GM19239 (cell line): ENCODE data around the gene FMC1.
A peak's percentile ranks its signal among the peaks of the same experiment; 100 is the strongest.
"Not testable (repeated sequence)": the region's sequence is repeated elsewhere in the genome, so short reads cannot be mapped to it uniquely, and the experiment has no call there.

Experiments
- DNase-seq: peaks from one replicate; pipeline ENCODE4 v3.0.0; 2011; ENCODE audit warnings: low spot score; ENCODE audit not compliant: insufficient read length
- FAIRE-seq: peaks from 2 replicates; lab custom pipeline; 2011; peaks lifted over from hg19 to GRCh38; lab: Jason Lieb, UNC

Gene FMC1

DNA sequence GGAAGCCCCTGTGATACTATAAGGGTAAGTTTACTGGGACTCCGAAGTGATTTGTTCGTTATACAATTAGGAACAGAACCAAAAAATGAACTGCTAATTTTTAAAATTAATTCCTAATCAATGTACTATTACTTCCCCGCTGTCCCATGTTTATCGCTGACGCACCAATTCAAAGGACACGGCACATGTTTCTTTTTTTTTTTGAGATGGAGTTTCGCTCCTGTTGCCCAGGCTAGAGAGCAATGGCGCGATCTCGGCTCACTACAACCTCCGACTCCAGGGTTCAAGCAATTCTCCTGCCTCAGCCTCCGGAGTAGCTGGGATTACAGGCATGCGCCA is 1.5 kb upstream of the FMC1 start:
- no peak for DNase-seq
- no peak for FAIRE-seq

DNA sequence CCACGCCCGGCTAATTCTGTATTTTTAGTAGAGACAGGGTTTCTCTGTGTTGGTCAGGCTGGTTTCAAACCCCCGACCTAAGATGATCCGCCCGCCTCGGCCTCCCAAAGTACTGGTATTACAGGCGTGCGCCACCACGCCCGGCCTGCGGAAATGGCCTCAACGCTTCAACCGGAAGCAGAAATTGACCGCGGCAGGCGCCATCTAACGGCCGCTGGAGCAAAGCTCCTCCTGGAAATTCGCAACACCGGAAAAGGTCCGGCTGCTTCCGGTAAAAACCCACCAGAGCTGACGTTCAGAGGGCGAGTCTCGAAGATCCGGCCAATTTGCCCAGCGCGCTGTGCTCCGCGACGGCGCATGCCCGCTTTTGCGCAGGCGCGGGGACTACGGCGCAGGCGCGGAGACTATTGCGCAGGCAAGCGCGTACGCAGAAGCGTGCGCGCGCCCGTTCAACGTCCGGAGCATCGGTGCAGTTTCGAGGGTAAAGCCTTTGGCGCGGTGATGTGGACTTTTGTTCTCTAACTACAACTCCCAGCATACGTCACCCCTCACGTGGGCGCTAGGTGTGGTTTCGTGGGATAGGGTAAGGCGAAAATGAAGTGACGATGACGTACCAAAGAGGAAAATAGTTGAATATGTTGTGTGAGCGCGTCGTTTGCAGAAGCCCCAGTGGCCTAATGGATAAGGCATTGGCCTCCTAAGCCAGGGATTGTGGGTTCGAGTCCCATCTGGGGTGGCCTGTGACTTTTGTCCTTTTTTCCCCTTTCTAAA is 915 bp upstream of the FMC1 start:
- peak; percentile 100 for FAIRE-seq

DNA sequence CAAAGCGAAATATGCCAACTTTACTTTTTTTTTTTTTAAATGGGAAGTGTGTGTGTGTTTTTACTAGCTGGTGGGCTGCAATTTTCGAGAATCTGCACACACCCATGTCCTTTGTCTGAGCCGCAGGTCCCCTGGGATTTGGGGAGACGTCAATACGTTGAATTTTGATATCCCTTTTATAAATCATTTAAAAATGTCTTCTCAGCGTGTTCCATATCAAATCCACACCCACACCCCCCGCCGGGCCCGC is 404 bp upstream of the FMC1 start:
- DNase-seq (no peak), FAIRE-seq (no peak)

More for the DNA sequence above, 915 bp upstream of the FMC1 start:
- peak; percentile 80 for DNase-seq

DNA sequence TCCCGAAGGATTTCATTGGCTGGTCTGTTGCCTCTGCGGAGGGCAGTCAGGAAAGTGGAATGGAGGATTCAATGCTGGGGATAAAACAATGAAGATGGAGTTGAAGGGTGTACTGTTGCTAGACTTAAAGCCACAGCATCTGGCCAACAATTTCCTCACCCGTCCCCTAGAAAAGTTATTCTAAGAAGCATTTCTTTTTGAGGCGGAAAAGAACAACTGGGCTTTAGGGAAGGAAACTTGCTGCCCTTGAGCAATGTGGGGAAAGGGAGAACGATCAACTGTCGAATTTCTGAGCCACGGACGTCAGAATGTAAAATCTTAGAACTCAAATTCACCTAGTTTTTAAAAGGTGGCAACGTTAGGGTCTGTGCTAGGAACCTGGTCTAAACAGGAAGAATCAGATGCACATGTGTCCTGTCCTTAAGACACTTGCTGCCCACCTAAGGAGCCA is 664 bp downstream of the FMC1 start:
- FAIRE-seq (peak; percentile 87), DNase-seq (no peak)

GRCh38 chr7:139345042-139345441 is 3.9 kb downstream of the FMC1 start:
- FAIRE-seq = no peak
- no peak for DNase-seq

DNA sequence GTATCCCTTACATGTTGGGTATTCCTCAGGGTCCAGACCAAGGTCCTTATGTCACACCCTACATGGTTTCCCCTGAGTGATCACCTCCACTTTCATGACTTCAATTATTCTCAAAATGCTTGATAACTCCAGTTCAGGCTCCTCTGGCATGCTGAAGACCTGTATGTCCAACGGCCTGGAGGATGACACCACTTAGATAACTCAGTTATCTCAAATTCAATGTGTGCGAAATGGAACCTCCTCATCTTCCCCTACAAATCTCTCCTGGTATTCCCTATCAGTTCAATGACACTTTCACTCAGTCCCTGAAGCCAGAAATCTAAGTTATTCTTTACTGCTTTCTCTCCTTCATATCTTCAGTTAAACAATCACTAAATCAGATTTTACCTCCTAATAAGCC is 9.9 kb downstream of the FMC1 start:
- no peak for FAIRE-seq
- no peak for DNase-seq

GRCh38 chr7:139354729-139355128 is 13.6 kb downstream of the FMC1 start:
- DNase-seq = no peak
- no peak for FAIRE-seq

GRCh38 chr7:139355320-139355719 is 14.2 kb downstream of the FMC1 start:
- DNase-seq (no peak), FAIRE-seq (no peak)

GRCh38 chr7:139357729-139358506 is 16.8 kb downstream of the FMC1 start:
- not testable (repeated sequence) for FAIRE-seq, DNase-seq

- FAIRE-seq (peak; percentile 39), DNase-seq (no peak)
These were observed 17.6 kb downstream of the FMC1 start for GRCh38 chr7:139358541-139359365.

- peak; percentile 64 for DNase-seq
- FAIRE-seq = peak; percentile 94
These were observed 18.5 kb downstream of the FMC1 start, which contains the start of gene LUC7L2 for GRCh38 chr7:139359366-139360209. TSS of gene LUC7L2 (plus strand) at chr7:139359894. CDS start at chr7:139360262, 368 bp downstream.

DNA sequence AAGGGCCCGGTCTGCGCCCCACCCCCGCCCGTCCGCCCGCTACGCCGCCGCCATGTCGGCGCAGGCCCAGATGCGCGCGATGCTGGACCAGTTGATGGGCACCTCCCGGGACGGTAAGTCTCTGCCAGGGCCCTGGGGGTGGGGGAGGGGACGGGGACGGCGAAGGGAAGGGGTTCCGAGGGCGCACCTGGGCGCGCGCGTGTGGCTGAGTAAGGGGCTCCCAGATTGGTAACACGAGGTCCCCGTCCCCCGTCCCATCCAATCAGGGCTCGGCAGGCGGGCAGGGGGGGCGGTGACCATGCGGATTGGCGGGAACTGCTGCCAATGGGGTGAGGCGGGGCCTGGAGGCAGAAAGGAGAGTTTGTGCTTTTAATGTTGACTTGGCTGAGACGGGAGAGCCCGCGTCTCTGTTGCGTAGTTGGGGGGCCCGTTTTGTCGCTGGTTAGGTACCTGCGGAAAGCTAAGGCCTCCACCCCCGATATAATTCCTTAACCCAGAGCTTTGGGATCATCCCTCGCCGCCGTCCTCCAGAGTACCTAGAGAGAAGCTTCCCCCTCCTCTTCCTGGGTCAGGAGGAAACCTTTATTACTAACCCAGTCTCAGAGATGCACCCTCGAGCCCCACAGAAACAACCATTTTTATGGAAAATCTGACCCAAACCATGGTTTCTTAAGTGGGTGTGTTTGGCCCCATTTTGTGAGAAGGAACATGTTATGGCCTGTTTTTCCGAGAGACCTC is 19.2 kb downstream of the FMC1 start:
- peak; percentile 70 for DNase-seq
- peak; percentile 78 for FAIRE-seq

GRCh38 chr7:139360948-139361307 is 19.8 kb downstream of the FMC1 start:
- DNase-seq (no peak), FAIRE-seq (no peak)

GRCh38 chr7:139361523-139361922 is 20.4 kb downstream of the FMC1 start:
- FAIRE-seq (peak; percentile 58), DNase-seq (no peak)

DNA sequence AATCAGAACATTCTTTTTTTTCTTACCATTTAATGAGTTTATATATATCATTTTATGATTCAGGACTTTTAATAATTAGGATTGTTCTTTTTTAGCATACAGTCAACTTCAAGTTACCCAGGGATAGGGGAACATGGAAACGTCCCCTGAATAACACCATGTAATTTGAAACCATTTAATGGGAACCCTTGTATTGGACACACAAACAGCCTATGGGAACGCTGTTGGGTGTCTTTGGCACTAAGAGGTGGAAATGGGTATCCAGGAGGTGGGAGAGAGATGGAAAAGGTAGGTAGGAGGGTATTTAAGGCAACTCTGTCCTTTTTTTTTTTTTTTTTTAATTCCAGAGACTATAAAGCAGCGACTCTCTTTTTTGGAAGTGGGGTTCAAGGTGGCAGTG is 21.2 kb downstream of the FMC1 start:
- no peak for DNase-seq

DNA sequence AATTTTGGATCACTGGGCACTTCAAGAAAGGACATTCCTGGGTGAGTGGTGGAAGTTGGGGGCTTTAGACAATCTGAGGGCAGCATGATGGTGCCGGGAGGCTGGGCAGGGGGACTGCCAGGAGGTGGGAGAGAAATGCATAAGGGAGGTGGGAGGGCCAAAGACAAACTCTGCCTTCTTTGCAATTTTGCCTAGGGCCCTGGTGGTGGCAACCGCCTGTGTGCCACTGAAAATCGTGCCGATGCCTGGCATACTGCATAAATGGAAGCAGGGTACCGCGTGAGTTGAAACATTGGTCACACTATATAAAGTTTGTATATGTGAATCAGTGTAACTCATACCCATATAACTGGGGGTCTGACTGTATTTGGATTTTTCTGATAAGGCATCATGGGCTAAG is 21.8 kb downstream of the FMC1 start:
- DNase-seq (no peak), FAIRE-seq (no peak)

More for the DNA sequence above, 21.2 kb downstream of the FMC1 start:
- no peak for FAIRE-seq

GRCh38 chr7:139365336-139365735 is 24.2 kb downstream of the FMC1 start:
- DNase-seq = no peak
- FAIRE-seq = no peak

GRCh38 chr7:139366400-139366799 is 25.3 kb downstream of the FMC1 start:
- DNase-seq (no peak), FAIRE-seq (no peak)

GRCh38 chr7:139367438-139368155 is 26.5 kb downstream of the FMC1 start:
- DNase-seq (no peak), FAIRE-seq (no peak)
